Peyer's patch (tissue), 4 donors: ENCODE results near the gene VILL.

Source experiments
- POLR2A ChIP-seq, 2 donors: fragments of 450-650 bp; IDR thresholded peaks; one replicate each; pipeline ENCODE4 v1.5.1; 2017; ENCODE audit warnings: antibody characterized with exemption in 2 of 2, mild to moderate bottlenecking in 2 of 2, moderate library complexity in 2 of 2
- TF ChIP-seq, protein P1 (sequence below), 6 experiments: fragments of 450-650 bp in 4 of 6; fragments of 200-600 bp in 2 of 6; sonication (generic) in 1 of 6; IDR thresholded peaks; one replicate each; pipeline ENCODE4 v1.5.1; 2017 to 2019; ENCODE audit warnings: antibody characterized with exemption in 6 of 6, mild to moderate bottlenecking in 3 of 6, moderate library complexity in 1 of 6

DNA sequence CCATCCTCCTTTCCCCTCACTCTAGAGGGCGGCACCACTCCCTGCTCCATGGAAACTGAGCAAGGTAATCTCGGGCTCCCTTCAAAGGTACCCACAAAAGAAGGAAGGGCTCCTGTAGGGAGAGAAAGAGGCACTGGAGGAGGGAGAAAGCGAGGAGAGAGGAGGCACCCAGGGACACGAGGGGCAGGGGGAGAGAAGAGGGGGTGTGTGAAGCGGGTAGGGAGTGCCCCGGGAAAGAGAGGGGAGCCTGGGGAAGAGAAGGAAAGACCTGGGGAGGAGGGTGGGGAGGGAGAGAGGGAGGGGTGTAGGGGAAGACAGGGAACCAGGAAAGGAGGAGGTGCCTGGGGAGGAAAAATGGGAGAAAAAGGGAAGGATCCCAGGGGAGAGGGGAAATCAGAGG lies 523 bp downstream of the VILL start:
- TF ChIP-seq, protein P1, sequence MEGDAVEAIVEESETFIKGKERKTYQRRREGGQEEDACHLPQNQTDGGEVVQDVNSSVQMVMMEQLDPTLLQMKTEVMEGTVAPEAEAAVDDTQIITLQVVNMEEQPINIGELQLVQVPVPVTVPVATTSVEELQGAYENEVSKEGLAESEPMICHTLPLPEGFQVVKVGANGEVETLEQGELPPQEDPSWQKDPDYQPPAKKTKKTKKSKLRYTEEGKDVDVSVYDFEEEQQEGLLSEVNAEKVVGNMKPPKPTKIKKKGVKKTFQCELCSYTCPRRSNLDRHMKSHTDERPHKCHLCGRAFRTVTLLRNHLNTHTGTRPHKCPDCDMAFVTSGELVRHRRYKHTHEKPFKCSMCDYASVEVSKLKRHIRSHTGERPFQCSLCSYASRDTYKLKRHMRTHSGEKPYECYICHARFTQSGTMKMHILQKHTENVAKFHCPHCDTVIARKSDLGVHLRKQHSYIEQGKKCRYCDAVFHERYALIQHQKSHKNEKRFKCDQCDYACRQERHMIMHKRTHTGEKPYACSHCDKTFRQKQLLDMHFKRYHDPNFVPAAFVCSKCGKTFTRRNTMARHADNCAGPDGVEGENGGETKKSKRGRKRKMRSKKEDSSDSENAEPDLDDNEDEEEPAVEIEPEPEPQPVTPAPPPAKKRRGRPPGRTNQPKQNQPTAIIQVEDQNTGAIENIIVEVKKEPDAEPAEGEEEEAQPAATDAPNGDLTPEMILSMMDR (IDR thresholded peaks at IDR 0.05), result no peak
- no peak for TF ChIP-seq POLR2A (IDR thresholded peaks at IDR 0.05)
